DND-41 (cell line): Measurements from ENCODE around the gene GOLGA2.

Source experiments
- CTCF ChIP-seq: IDR thresholded peaks from 2 replicates; pipeline ENCODE4 v1.5.1; 2012; ENCODE audit warnings: borderline replicate concordance, low read length, moderate library complexity, mild to moderate bottlenecking; ENCODE audit not compliant: poor library complexity, severe bottlenecking; ENCODE audit errors: extremely low read depth
- EZH2 ChIP-seq: IDR thresholded peaks from 3 replicates; pipeline ENCODE4 v1.6.1; 2012; ENCODE audit warnings: borderline replicate concordance, low read depth, mild to moderate bottlenecking, moderate library complexity, low read length, inconsistent platforms; ENCODE audit not compliant: severe bottlenecking

DNA sequence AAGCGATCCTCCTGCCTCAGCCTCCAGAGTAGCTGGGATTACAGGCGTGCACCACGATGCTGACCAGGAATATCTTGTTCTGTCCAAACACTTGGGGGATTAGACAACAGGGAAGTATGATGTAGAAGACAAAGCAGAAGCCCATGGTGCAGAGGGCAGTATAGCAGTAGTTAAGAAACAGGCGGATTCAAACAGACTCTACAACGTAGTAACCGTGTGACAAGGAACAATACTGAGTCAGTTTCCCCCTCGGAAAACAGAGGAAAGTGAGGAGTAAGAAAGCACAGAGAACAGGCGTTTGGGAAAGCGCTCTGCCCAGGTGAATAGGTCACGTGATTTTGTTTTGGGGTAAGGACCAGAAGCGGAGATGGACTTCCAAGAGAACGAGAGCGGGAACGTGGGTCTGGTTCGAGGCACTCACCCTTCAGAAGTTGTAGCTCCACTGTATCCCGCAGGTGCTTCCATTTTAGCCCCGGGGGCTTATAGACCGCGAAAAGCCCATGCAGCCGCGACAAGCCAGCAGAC is 46.1 kb upstream of the GOLGA2 start:
- TF ChIP-seq CTCF = no peak
- TF ChIP-seq EZH2 = no peak
